LNCaP clone FGC (cell line): ENCODE measurements around the gene TMEM250.

Experiments
- DNase-seq: peaks from one replicate; pipeline ENCODE4 v3.0.0-alpha.2; 2011; ENCODE audit warnings: low read depth
- H3K4me3 ChIP-seq: 2 replicates; pipeline ENCODE4 v1.5.1; 2011; ENCODE audit warnings: mild to moderate bottlenecking, low read depth, low read length, control low read depth
- CTCF ChIP-seq: IDR thresholded peaks from 2 replicates; pipeline ENCODE4 v1.5.1; 2012; ENCODE audit warnings: mild to moderate bottlenecking; ENCODE audit not compliant: control insufficient read depth, insufficient read depth; ENCODE audit errors: extremely low read depth

The TMEM250 gene

GRCh38 chr9:136079916-136080246, 38.8 kb downstream of the TMEM250 start:
- TF ChIP-seq CTCF = no peak
- H3K4me3 ChIP-seq = no peak overlapping the region
- no peak for DNase-seq

GRCh38 chr9:136079211-136079915, 39.3 kb downstream of the TMEM250 start:
- no peak for TF ChIP-seq CTCF
- no peak for DNase-seq
- no peak overlapping the region for H3K4me3 ChIP-seq

GRCh38 chr9:136078498-136079011, 40.1 kb downstream of the TMEM250 start:
- no peak for DNase-seq
- TF ChIP-seq CTCF = no peak
- no peak overlapping the region for H3K4me3 ChIP-seq

GRCh38 chr9:136078024-136078423, 40.7 kb downstream of the TMEM250 start:
- no peak for DNase-seq
- no peak overlapping the region for H3K4me3 ChIP-seq
- no peak for TF ChIP-seq CTCF

GRCh38 chr9:136077491-136077890, 41.2 kb downstream of the TMEM250 start:
- DNase-seq = no peak
- no peak overlapping the region for H3K4me3 ChIP-seq
- TF ChIP-seq CTCF = no peak

GRCh38 chr9:136075881-136076678, 42.6 kb downstream of the TMEM250 start:
- TF ChIP-seq CTCF = no peak
- no peak overlapping the region for H3K4me3 ChIP-seq
- DNase-seq = no peak
